GM19467 (cell line): ENCODE measurements around the gene PRSS27.
A peak's percentile ranks its signal among the peaks of the same experiment; 100 is the strongest.

ENCODE experiments used
- ATAC-seq: cut with Tn5 transposase; IDR thresholded peaks from one replicate; pipeline ENCODE4 v1.9.1; 2021; ENCODE audit warnings: mild to moderate bottlenecking, moderate library complexity; ENCODE audit not compliant: unreplicated experiment

Gene PRSS27

DNA sequence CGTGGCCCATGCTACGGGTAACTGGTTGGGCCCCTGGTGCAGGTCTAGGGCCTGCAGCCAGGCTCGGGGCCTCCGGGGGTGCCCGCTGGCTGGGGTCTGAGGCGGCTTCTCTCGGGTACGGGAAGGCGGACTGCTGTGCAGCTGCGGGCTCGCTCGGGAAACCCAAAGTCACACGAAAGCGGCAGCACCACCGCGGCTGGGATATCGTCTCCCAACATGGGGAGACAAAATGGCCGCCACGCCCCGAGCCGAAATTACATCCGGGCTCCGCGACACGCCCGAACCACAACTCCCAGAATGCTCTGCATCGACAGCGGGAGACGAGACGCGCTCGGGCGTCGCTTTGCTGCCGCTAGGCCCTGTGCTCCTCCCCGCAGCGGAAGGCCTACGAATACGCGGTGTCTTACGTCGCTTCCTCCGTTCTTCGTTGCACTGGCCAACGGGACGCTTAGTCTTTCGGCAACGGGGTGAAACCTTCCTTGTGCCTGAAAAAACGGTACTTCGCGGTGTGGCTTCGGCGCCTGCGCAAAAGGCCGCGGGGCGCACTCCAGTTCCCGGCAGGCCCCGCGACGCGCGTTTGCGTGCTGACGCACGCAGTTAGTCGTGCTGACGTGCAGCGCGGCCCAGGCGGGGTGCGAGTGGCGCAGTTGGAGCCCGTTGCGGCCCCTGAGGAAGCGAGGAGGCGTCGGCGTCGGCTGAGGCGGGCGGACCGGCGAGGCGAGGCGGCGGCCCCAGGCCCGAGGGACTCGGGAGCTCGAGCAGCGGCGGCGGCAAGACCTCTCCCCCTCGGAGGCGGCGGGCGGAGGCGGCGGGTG lies 32.2 kb upstream of the PRSS27 start, which contains the start of gene SRRM2:
SRRM2 (plus strand) TSS at position 604 of the 815 bp plus-strand sequence. CDS start 3,727 bp downstream, outside the sequence.
- peak; percentile 76 for ATAC-seq

DNA sequence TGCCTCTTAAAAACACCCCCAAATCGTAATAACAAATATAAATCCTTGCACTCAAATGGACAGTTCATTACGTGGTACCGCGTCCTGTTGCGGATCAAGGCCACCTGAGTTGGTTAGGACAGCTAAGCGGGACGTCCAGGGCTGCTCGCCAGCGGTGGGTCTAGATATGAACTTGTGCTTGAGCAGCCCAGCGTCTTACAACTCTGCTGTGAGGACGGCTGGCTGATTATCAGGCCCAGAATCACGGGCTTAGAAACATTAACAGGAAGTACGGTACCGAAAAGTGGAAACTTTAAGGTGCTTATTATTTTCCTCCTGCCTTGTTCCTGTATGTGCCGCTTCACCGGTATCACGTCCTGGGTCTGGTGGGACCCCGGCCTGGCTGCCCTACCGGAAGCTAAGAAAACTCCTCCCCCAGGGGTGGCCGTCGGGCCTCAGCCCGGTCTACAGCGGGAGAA lies 31.6 kb upstream of the PRSS27 start:
- no peak for ATAC-seq

DNA sequence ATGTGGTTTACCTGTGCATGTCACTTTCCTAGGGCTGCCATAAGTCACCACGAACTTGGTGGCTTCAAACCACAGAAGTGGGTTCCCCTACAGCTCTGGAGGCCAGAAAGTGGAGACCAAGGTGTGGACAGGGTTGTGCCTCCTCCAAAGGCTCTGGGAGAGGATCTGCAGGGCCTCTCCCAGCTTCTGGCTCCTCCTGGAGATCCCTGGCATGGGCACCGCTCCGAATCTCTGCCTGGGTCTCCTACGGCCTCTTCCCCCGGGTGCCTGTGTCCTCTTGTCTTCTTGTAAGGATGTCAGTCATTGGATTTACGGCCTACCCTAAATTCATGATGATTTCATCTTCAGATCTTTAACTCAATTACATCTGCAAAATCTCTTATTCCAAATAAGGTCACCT lies 29.9 kb upstream of the PRSS27 start:
- ATAC-seq, result no peak

DNA sequence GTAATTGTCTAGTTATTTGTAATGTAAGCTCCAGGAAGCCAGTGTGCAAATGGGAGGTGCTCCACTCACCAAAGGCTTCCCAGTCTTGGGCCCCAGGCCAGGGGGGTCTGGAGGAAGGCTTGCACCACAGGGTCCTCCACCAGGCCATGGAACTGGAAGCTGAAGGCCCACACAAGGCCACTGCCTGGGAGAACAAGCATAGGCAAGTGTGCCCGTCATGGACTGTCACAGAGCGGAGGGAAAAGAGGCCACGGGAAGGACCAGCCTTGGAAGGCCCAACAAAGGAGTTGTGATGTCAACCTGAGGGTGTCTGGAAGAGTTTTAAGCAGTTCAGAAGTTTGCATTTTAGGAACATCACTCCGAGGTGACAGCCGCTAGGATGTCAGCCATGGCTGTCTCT lies 29.5 kb upstream of the PRSS27 start:
- no peak for ATAC-seq

DNA sequence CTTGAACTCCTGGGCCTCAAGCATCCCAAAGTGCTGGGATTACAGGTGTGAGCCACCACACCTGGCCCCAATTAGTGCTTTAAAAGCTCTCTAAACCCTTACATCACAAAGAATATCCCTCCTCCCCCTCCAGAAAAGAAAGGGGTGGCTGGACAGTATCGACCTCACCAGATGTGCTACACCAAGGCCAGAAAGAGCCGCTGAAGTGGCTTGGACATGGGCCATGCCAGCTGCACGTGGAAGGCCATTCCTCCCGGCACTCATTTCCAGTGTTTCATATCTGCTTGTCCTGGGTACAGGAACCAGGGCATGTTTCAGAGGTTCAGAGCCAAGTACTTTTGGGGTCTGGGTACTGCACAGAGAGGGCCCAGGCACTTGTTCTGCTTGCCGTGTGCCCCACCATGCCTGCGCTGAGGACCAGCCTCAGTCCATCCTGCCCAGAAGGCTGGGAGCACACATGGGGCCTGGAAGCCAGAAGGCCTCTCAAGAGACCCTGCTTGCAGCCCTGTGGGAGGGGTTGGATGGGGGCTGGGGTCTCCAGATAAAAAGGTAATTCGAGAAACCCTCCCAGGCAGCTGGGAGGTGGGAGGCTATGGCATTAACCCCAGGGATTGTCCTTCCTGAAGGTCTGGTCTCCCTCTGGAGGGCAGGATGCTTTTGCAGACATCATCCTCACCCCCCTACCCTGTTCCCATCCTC lies 28.9 kb upstream of the PRSS27 start:
- no peak for ATAC-seq

DNA sequence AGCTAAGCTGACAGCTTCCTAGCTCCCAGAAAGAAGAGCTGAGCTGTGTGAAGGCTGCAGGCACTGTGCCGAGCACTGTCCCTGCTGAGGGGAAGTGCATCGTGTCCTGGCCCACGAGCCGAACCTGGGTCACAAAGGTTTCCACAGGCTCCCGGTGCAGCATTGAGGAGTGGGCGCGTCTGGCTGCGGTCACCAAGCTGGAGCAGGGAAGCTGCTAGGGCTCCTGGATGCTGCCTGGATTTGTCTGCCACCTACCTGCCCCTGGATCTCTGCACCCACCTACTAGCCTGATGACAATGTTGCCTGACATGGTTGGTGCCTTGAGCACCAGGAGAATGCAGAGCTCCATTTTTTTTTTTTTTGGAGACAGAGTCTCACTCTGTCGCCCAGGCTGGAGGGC lies 25.9 kb upstream of the PRSS27 start:
- no peak for ATAC-seq

DNA sequence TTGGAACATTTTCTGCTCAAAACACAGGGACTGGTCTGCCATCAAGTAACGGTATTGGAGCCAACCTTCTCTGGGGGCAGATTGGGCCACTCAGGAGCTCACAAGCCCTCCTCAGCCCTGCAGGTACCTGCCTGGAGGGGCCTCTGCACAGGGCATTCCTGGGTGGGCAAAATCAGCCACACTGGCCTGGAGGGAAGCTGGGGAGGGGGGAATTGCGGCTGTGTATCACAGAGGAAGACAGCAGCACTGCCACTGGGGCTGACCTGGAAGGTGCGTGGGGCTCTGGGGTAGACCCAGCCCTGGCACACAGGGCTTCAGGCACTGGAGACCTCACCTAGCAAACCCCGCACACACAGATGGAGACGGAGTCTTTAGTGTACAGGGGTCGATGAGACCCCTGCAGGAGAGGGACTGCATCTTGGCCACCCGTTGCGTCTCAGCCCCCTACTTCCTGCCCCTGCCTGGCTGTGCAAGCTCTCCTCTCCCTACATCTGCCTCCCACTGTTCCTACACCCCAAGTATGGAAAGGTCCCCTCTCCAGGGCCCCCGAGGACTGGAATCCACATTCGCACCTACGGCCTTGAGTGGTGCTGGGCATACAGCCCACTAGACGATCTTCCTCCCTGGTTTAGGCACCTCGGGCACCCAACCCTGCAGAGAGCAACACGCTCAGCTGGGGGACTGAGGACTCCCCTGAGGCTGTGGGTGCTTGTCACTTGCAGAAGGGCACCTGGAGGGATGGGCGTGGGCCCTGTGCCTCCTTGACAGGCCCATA lies 25.3 kb upstream of the PRSS27 start:
- no peak for ATAC-seq

DNA sequence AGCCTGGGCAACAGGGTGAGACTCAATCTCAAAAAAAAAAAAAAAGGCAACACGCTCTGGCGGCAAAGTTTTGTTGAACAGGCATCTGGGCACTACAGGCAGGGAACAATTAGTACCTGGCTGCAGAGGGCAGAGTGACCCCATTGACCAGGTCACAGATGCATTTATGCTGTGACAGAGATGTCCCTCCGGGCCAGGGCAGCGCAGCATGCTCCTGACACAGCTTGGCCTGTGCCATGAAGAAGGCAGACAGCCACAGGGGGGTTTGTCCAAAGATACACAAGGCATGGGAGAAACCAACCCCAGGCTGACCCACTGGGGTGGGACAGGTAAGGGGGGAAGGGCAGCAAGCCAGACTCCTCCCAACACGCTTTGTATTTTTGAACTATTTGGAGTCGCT lies 24.7 kb upstream of the PRSS27 start:
- no peak for ATAC-seq

DNA sequence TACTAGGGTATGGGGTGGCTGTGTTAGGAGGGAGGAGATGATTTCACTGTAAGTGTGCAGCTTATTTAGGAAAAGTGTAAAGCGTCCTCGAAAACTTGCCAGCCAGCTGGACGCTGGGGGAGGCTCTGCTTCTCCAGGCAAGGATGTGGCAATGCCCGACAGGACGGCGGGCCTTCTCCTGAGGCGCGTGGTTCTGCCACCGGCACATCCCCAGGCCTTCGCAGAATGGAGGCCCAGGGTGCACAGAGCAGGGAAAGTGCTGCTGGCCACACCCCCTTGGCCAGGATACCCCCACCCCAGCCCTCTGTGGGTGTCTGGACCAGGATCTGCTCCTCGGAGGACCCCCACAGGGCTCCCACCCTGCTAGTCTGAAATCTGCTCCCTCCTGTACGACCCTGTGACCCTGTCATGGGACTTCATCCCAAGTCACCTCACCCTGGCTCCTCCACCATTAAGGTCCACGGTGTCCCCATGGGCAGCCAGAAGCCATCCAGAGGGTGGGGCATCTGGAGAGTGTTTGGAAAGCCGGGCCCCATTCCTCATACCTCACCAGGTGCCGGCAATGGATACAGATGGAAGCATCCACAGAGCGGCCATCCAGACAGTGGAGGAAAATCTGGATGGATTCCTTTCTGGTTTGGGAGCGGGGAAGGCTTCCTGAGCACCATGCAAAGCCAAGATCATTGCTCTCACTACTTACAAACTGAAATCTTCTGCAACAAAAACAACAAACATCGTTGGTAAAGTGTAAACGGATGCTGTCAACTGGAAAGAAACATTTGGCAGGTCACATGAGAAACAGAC lies 23.2 kb upstream of the PRSS27 start:
- no peak for ATAC-seq

DNA sequence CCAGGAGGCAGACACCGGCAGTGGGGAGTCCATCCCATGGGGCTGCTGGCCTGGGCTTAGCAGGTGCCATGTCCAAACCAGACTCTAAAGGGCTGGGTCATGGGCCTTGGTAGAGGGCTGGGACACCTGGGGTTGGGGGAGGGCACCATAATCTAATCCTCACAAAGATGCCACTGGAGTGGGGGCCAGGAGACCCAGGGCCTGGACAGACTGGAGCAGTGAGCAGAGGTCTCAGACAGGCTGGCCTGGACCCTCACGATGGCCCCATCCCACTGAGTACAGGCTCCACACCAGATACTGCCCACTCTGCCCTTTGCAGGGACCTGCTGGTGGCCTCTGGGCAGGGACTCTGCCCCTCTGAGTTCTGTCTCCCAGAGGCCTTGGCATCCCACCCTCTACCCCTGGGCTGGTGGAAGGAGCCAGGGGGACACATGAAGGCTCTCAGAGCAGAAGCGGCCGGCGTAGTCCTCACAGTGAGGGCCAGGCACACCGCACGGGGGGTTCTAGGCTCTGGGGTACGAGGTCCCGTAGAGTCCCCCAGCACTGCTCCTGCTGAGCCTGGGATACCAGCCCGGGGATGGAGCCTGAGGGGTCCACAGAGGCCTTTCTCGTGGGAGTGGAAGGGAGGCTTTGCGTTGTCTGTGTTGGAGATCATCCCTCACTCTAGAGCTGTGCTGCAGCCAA lies 22.4 kb upstream of the PRSS27 start:
- ATAC-seq, result no peak

DNA sequence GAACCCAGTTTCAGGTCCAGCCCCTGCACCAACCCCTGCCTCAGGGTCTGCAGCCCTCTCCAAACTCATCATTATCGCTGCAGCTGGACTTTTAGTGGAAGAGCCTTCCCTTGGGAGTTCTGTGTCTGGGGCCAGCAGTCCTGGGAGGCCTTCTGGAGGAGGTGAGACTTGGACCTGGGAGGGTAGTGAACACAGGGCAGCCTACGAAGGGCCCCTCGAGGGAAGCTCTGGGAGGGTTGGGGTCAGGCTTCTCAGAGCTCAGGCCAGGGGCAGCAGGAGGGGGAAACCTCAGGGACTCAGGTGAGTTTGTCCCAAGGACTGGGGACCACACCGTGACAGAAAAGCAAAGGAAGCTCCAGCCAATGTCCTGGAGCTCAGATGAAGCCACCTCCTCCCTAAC lies 21.1 kb upstream of the PRSS27 start:
- no peak for ATAC-seq

DNA sequence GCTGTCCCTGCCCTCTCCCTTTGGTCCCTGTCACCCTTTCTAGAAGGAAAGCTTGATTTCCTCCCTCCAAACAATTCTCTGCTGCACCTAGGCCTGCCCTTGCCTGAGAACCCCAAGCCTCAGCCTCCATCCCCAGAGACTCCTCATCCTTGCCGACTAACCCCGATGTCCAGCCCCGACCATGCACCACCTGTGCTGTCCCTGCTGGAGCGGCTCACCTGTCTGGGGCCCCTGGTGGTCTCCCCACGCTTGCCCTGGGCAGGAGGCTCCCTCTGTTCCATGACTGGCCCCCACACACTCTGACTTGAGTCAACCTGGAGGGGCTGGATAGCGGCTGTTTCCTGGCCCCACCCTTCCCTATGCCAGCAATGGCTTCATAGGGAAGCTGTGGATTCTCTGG lies 20.5 kb upstream of the PRSS27 start:
- no peak for ATAC-seq

DNA sequence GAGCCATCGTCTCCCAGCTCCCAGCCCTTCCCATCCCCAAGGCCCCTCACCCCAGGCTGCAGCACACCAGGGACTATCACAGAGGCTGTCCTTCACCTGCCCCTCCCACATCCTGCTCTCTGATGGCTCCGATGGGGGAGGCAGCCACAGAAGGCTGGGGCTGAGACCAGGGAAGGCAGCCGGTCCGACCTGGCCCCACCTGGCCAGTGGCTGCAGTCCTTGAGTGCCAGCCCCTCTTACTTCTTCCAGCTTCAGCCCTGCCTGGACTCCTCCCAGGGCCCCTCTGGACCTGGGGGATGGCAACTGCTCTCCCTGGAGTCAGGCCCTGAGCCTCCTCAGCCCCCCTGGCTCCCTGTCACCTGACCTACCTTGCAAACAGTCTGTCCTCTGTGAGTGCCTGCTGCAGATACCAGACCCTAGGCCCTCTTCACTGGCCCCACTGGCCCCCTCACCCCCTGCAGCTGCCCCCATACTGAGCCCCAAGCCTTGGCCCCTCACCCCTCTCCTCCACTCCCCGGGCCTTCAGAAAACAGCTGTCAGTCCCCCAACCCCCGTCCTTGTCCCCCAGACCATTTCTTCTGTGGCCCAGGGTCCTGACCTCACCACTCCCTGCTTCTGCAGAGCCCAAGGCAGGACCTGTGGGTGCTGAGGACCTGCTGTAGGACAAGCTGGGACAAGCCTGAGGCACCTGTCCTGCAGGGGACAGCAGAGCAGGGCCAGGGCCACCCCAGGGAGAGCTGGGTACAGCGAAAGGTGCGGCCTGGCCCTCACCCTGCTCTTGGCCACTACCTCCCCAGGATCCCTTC lies 19.8 kb upstream of the PRSS27 start:
- ATAC-seq, result no peak

DNA sequence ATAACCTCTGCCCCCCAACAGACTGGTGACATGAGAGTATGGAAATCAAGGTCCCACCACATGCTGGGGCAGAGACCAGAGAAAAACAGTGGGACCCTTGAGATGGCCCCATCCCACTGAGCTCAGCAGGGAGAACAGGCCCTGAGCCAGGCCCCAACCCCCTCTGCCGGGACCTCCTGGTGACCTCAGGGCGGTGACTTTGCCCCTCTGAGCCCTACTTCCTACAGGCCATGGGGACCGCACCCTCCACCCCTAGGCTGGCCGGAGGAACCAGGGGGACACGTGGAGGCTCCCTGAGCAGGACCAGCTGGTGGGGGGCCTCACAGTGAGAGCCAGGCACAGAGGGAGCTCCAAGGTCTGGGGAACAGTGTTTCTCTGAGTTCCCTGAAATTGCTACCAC lies 18.6 kb upstream of the PRSS27 start:
- ATAC-seq, result no peak

DNA sequence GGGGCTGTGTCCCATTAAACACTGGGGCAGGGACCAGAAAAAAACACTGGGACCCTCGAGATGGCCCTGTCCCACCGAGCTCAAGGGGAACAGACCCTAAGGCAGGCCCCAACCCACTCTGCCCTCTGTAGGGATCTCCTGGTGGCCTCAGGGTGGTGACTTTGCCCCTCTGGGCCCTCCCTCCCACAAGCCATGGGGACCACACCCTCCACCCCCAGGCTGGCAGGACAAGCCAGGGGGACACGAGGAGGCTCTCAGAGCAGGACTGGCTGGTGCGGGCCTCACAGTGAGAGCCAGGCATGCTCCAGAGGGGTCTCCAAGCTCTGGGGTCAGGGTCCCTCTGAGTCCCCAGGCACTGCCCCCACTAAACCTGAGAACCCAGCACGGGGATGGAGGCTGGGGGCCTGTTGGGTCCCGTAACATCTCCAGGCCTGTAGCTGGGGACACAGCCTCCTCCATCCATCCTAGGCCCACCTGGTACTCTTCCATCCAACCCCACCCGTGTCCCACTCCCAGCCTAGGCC lies 17.9 kb upstream of the PRSS27 start:
- no peak for ATAC-seq

DNA sequence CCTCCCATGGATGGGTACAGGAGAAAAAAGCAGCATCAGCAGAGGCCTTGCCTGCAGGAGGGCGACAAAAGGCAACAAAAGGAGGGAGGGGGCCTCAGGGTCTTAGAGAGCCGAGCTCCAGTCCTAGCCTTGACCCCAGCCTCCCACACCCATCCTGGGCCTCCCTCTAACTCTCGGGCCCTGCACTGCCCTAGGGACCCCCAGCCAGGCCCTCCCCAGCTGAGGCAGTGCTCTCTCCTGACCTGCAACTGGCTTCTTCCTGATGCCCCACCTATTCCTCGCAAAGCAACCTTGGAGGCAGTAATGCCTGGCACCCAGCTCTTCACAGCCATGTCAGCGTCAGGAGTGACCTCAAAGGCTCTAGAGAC lies 17.2 kb upstream of the PRSS27 start:
- ATAC-seq, result no peak

DNA sequence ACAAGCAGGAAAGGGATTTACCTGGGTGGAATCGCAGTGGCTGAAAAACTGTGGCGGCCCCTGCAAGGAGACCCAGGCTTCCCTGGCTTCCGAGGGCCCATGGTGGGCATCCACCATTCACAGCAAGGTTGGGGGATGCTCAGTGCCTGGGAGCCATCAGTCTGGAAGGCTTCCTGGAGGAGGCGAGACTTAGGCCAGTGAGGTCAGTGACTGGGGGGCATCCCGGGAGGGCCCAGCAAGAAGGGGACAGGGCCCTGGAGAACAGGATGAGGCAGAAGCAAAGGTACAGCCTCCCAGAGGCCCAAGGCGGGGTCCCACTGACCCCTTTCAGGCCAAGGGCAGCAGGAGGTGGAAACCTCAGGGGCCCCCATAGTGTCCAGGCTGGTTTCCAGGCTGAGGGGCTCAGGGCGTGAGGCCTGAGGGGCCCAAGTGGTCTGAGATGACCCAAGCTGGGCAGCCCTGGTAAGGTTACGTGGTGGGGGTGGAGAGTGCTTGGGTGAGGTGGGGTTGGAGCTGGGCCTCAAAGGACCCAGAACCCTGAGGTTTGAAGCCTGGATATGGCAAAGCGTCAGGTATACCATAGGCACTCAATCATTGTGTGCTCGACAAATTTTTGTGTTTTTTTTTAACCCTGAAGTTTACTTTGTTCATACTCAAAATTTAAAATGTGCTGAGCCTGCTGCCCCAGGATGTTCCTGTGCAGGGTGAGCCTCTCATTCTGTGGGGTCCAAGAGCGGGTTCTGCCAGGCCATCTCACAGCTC lies 16.6 kb upstream of the PRSS27 start:
- no peak for ATAC-seq

DNA sequence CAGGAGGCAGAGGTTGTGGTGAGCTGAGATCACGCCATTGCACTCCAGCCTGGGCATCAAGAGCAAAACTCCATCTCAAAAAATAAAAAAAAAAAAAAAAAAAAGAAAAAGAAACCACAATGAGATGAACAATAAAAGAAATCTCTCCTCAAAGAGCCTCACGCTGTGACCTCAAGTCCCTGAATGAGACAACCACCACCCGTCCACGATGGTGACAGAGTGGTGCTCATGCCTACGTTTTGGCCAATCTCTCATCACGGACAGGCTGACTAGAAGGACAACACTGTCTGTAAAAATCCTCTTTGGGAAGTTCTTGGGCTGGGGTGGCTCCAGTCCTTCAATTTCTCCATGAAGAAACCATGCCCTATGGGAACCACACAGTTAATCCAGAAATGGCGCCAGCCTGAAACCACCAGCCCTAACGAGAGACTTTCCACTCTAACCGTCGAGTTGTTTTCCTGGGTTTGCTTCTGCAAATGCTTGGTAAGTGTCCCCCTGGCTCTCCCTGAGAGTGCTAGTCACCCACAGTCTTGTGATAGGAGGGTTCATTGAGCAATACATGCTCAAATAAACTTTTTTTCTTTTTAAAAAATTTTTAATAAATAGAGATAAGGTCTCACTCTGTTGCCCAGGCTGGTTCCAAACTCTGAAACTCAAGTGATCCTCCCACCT lies 15.0 kb upstream of the PRSS27 start:
- ATAC-seq, result no peak
